GM19463 (cell line): Measurements from ENCODE around the gene DBNDD2.

Experiments
- ATAC-seq: cut with Tn5 transposase; IDR thresholded peaks from one replicate; pipeline ENCODE4 v1.9.1; 2021; ENCODE audit warnings: mild to moderate bottlenecking, moderate library complexity; ENCODE audit not compliant: unreplicated experiment

The DBNDD2 gene

DNA sequence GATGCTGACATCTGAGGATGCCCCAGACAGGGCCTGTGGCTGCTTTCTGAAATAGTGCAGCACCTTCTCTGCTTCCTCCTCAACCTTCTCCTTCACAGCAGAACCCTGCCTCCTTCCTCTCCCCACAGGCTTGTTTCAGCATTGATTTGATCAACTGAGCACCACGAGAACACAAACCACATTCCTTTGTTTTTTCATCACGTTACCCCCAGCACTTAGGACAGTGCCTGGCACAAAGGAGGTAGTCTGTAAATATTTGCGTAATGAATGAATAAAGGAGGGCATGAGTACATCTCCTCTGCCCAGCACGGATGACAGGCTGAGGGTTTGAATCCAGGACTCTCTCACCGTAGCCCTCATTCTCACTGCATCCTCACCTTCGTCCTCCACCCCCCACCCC, 40.2 kb downstream of the DBNDD2 start:
- no peak for ATAC-seq

DNA sequence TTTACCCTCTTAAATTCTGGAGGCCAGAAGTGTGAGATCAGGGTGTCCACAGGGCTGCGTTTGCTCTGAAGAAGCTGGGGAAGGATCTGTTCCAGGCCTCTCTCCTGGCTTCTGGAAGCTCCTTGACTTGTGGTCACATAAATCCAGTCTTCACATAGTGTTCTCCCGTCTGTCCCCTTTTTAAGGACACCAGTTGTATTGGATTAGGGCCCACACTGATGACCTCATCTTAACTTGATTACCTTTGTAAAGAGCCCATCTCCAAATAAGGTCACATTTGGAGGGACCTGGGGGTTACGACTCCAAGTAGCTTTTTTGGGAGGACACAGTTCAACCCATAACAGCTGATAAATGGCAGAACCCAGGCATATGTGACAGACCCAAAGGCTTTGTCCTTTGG, 41.4 kb downstream of the DBNDD2 start:
- ATAC-seq, result no peak

DNA sequence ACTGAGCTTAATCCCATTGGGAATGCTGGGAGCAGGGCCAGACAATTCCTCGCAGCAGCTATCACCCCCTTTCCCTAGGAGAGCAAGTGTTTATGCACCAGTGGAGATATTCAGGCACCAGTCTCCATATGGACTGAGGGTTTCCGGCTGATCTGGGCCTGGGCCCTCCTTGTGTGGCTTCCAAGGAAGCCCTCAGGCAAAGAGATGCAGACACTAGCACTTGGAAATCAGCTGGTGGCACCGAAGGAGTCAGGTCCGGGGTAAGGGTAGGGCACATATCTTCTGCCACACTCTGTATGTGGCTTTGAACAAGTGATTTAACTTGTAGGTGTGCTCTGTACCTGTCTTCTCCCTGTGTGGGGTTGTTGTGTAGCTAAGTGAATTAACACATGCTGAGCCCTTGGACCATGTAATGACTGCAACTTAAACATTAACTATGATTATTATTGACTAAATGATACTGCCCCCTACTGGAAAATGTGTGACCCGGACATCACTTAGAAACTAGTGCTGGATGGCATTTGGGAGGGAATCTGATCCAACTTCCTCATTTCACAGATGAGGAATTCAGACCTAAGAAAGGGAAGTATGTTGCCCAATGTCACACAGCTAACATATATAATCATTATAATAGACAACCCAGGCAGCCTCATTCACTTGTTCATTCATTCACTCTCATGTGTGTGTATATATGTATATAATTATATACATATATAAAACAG, 42.2 kb downstream of the DBNDD2 start:
- no peak for ATAC-seq

GRCh38 chr20:45452238-45452637, 44.1 kb downstream of the DBNDD2 start:
- ATAC-seq, result no peak

DNA sequence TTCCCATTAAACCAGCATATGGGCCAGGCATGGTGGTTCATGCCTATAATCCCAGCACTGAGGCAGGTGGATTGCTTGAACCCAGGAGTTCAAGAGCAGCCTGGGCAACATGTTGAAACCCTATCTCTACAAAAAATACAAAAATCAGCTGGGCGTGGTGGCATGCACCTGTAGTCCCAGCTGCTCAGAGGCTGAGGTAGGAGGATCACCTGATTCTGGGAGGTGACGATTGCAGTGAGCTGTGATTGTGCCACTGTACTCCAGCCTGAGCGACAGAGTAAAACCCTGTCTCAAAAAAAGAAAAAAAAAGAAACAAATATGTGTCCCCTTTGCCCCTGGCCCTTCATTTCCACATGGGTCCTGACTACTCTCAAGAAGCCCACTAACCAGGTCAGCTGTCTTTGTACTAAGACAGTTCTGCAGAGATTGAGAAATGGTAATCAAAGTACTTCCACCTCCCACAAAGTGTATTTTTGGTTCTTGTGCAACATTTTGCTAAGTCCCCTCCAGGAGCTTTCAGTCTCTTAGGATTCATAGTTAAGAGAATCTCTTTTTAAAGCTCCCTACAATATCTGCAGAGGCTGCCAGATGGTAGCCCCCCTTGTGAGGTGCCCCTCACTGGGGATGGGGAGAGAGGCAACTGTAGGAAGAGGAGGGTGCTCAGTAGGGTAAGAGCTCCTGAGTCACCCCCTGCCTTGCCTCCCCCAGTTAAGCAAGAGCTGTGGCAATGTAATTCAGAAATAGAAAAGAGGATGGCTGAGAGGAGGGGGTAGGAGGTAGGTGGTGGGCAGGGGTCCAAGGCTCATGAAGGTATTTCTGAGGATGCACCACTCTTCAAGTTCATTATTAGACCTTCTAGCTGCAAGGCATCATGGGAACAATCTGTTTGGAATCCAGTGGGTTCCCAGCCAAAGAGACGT, 44.9 kb downstream of the DBNDD2 start:
- ATAC-seq, result no peak

GRCh38 chr20:45456632-45457031, 48.5 kb downstream of the DBNDD2 start:
- no peak for ATAC-seq

DNA sequence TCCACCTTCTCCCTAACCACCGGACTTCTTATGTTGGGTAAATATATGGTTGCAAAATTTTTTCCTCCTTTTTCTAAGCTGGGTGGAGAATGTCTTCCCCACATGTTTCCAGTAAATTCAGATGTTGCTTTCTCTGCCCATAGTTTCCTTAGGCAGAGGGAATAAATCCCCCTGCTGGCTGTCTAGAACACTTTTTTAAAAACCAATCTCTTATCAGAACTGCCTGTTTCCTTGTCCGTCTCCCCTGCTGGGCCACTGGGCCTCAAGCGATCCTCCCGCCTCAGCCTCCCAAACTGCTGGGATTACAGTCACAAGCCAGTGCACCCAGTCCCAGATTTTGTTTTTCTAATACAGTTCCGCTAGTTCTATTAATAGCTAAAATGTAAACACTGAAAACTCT, 51.5 kb downstream of the DBNDD2 start:
- ATAC-seq, result no peak
